Right lung (tissue), 10 donors: ENCODE measurements around the gene TIPARP. TPM values are rescaled to one million over a fixed set of nuclear protein-coding genes. Genes with fewer than 3 reads are reported as not detected.

Experiments
- DNase-seq, 2 donors: peaks; one replicate each; pipeline ENCODE4 v3.0.0-alpha.2; 2013
- long read RNA-seq, 8 donors: transcript quantifications; one replicate each; lab custom pipeline, GENCODE V29; 2026
- polyA plus RNA-seq, 5 donors: library from polyadenylated mRNA; unstranded; fragments of 120-200 nt; gene quantifications; one replicate each; pipeline versions ENCODE4 v1.2.1 to v1.2.3, GENCODE V29; 2013; ENCODE audit warnings: inconsistent platforms in 1 of 5, low replicate concordance in 1 of 5; ENCODE audit not compliant: insufficient read length in 5 of 5, insufficient read depth in 1 of 5

The TIPARP gene, protein sequence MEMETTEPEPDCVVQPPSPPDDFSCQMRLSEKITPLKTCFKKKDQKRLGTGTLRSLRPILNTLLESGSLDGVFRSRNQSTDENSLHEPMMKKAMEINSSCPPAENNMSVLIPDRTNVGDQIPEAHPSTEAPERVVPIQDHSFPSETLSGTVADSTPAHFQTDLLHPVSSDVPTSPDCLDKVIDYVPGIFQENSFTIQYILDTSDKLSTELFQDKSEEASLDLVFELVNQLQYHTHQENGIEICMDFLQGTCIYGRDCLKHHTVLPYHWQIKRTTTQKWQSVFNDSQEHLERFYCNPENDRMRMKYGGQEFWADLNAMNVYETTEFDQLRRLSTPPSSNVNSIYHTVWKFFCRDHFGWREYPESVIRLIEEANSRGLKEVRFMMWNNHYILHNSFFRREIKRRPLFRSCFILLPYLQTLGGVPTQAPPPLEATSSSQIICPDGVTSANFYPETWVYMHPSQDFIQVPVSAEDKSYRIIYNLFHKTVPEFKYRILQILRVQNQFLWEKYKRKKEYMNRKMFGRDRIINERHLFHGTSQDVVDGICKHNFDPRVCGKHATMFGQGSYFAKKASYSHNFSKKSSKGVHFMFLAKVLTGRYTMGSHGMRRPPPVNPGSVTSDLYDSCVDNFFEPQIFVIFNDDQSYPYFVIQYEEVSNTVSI
- polyA plus RNA-seq: 10 to 100 TPM; 17.4 to 32.0 (median 28.6) TPM
- long read RNA-seq, donor 1, full-length matches to known transcripts: 2 of 2 reads
- long read RNA-seq, donor 1, partial matches to known transcripts: 0 of 2 reads
- long read RNA-seq, donor 1, other reads (novel, unspliced or antisense): 0 of 2 reads
- long read RNA-seq, donor 2, full-length matches to known transcripts: 4 of 4 reads
- long read RNA-seq, donor 2, partial matches to known transcripts: 0 of 4 reads
- long read RNA-seq, donor 2, other reads (novel, unspliced or antisense): 0 of 4 reads
- long read RNA-seq, donor 3, full-length matches to known transcripts: 2 of 2 reads
- long read RNA-seq, donor 3, partial matches to known transcripts: 0 of 2 reads
- long read RNA-seq, donor 3, other reads (novel, unspliced or antisense): 0 of 2 reads
- long read RNA-seq, donor 4, full-length matches to known transcripts: 2 of 20 reads
- long read RNA-seq, donor 4, partial matches to known transcripts: 18 of 20 reads
- long read RNA-seq, donor 4, other reads (novel, unspliced or antisense): 0 of 20 reads
- long read RNA-seq, donor 5, full-length matches to known transcripts: 1 of 30 reads
- long read RNA-seq, donor 5, partial matches to known transcripts: 29 of 30 reads
- long read RNA-seq, donor 5, other reads (novel, unspliced or antisense): 0 of 30 reads
- long read RNA-seq, donor 6, full-length matches to known transcripts: 4 of 9 reads
- long read RNA-seq, donor 6, partial matches to known transcripts: 5 of 9 reads
- long read RNA-seq, donor 6, other reads (novel, unspliced or antisense): 0 of 9 reads
- long read RNA-seq, donor 7, full-length matches to known transcripts: 4 of 4 reads
- long read RNA-seq, donor 7, partial matches to known transcripts: 0 of 4 reads
- long read RNA-seq, donor 7, other reads (novel, unspliced or antisense): 0 of 4 reads
- long read RNA-seq, donor 8, full-length matches to known transcripts: 1 of 1 reads
- long read RNA-seq, donor 8, partial matches to known transcripts: 0 of 1 reads
- long read RNA-seq, donor 8, other reads (novel, unspliced or antisense): 0 of 1 reads

DNA sequence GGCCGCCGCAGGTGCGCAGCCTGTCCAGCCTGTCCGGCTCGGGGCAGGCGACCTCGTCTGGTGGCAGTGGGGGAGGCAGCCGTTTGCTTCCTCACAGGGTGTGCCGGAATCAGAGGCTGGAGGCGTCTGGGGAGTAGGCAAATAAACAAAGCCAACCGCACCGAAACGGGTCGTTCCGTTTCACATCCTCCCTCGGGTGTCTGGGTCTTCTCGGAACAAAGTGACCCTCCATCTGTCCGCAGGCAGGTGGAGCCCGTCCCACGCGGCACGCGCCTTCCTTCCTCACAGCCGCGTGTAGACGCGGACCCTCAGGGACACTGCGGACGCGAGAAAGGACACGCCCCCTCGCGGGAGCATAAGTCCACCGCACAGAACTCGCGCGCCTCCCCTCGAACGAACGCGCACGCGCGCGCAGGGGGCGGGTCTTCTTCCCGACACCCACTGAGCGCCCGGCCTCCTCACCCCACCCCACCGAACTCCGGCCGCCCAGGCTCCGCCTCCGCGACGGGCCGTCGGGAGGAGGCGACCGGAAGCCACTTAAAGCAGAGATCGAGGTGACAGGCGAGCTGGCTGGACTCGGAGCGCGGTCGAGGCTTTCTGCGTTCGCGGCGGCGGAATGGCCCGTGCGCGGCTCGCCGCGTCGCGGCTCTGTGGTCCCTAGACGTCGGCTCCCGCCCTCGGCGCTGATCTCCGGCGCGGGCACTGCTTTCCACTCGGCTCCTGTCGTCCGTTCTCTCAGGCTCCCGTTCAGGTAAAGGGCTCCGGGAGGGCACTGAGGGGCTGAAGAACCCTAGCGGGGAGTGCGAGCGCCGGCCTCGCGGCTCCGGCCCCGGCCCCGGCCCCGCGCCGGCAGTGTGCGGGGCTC lies at the start of gene TIPARP:
Gene TIPARP (plus strand): TSS at position 545 of the 865 bp plus-strand sequence. CDS start 3,108 bp downstream, outside the sequence.
- peak; percentile 99 to 100 for DNase-seq

GRCh38 chr3:156626104-156626503 lies 48.3 kb upstream of the TIPARP start:
- DNase-seq: no peak

- DNase-seq: no peak
Observed at GRCh38 chr3:156627946-156628569, 46.3 kb upstream of the TIPARP start.

- DNase-seq: no peak
Observed at GRCh38 chr3:156628836-156629618, 45.4 kb upstream of the TIPARP start.

- no peak for DNase-seq
Observed at GRCh38 chr3:156630081-156630772, 44.2 kb upstream of the TIPARP start.

DNA sequence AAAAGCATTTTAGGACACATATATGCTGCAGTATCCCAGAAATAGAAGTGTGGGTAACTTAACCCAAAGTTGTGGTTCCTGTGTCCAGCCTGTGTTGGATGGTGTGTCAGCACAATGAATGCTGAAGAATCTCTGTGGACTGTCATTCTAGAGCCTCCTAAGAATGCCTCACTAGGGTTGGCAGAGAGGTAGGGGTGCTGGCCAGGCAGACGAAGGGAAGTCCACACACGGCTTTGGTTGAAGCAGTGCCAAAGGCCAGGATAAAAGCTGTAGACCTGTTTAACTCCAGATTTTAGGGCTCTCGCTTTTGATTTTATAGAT lies 43.7 kb upstream of the TIPARP start:
- no peak for DNase-seq

GRCh38 chr3:156631323-156631722 lies 43.1 kb upstream of the TIPARP start:
- no peak for DNase-seq

DNA sequence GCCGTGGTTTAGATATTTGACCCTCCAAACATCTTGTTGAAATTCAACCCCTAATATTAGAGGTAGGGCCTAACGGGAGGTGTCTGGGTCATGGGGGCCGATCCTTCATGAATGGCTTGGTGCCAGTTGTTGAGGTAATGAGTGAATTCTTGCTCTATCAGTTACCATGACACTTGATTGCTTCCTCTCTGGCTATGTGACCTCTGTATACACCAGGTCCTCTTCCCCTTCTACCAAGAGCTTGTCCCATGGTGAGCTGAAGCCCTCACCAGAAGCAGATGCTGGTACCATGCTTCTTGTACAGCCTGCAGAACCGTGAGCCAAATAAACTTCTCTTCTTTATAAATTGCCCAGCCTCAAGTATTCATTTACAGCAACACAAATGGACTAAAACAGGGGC lies 41.8 kb upstream of the TIPARP start:
- no peak for DNase-seq

- DNase-seq: no peak
Observed at GRCh38 chr3:156633335-156633734, 41.1 kb upstream of the TIPARP start.

GRCh38 chr3:156635034-156635433 lies 39.4 kb upstream of the TIPARP start:
- no peak for DNase-seq

GRCh38 chr3:156635973-156636372 lies 38.4 kb upstream of the TIPARP start:
- DNase-seq: no peak

GRCh38 chr3:156637480-156638022 lies 36.8 kb upstream of the TIPARP start:
- no peak for DNase-seq

DNA sequence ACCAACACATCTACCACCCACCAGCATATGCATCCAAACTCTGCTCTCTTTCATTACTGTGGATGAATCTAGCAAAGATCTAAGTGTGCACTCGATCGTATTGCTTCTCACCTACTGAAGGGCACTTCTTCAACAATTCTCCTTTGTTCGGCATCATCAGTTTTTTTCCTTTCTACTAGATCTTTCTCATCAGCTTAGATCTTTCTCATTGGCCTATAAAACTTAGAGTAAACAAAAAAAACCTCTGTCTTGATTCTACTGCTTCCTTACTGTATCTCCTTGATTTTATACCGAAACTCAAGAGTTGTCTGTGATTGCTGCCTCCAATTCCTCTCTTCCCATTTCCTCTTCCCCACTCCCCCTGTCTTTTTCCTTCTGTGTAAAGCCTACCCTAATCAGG lies 36.1 kb upstream of the TIPARP start:
- DNase-seq: no peak

DNA sequence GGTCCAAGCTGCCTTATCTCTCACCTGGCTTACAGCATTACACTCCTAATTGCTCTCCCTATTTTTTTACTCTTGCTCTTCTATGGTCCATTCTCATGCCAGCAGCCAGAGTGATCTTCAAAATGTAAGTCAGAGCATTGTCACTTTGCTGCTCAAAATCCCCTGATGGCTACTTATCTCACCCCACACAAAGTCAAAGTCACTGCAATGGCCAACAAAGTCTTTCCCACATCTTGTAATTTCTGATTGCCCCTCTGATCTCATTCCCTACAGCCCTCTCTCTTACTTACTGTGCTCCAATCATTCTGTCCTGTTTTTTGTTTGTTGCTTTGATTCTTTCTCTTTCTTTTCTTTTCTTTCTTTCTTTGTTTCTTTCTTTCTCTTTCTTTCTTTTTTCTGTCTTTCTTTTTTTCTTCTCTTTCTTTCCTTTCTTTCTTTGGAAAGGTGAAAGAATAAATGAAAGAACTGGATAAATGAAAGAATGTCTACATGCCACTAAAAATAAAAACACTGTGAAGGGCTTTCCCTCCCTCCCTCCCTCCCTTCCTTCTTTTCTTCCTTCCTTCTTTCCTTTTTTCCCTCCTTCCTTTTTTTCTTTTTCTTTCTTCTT lies 34.9 kb upstream of the TIPARP start:
- no peak for DNase-seq

- no peak for DNase-seq
Observed at GRCh38 chr3:156641618-156641975, 32.8 kb upstream of the TIPARP start.

GRCh38 chr3:156642750-156643728 lies 31.4 kb upstream of the TIPARP start:
- no peak for DNase-seq
